ENCODE results near the gene SLCO2A1.

GRCh38 chr3:133970339-133970738 is 59.4 kb downstream of the SLCO2A1 start:
- TF ChIP-seq, protein P1, sequence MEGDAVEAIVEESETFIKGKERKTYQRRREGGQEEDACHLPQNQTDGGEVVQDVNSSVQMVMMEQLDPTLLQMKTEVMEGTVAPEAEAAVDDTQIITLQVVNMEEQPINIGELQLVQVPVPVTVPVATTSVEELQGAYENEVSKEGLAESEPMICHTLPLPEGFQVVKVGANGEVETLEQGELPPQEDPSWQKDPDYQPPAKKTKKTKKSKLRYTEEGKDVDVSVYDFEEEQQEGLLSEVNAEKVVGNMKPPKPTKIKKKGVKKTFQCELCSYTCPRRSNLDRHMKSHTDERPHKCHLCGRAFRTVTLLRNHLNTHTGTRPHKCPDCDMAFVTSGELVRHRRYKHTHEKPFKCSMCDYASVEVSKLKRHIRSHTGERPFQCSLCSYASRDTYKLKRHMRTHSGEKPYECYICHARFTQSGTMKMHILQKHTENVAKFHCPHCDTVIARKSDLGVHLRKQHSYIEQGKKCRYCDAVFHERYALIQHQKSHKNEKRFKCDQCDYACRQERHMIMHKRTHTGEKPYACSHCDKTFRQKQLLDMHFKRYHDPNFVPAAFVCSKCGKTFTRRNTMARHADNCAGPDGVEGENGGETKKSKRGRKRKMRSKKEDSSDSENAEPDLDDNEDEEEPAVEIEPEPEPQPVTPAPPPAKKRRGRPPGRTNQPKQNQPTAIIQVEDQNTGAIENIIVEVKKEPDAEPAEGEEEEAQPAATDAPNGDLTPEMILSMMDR (IDR thresholded peaks at IDR 0.05): no peak
- no peak for TF ChIP-seq POLR2A (IDR thresholded peaks at IDR 0.05)
